NCI-H2227 (cell line): ENCODE results near the gene SNAPC2.
"Not testable (repeated sequence)": the region's sequence is repeated elsewhere in the genome, so short reads cannot be mapped to it uniquely, and the experiment has no call there.

Experiments
- DNase-seq: peaks from one replicate; lab custom pipeline; 2025; ENCODE audit not compliant: unreplicated experiment; lab: John Stamatoyannopoulos, UW

The SNAPC2 gene

GRCh38 chr19:7908742-7909461 is 11.2 kb upstream of the SNAPC2 start:
- no peak for DNase-seq

- DNase-seq = no peak
Observed at GRCh38 chr19:7909471-7910067, 10.6 kb upstream of the SNAPC2 start.

GRCh38 chr19:7910321-7911161 is 9.6 kb upstream of the SNAPC2 start:
- DNase-seq = no peak

- no peak for DNase-seq
Observed at GRCh38 chr19:7911508-7912143, 8.5 kb upstream of the SNAPC2 start.

GRCh38 chr19:7912144-7912696 is 7.9 kb upstream of the SNAPC2 start:
- no peak for DNase-seq

- no peak for DNase-seq
Observed at GRCh38 chr19:7912697-7913564, 7.2 kb upstream of the SNAPC2 start.

GRCh38 chr19:7913652-7914051 is 6.5 kb upstream of the SNAPC2 start:
- no peak for DNase-seq

GRCh38 chr19:7914099-7914498 is 6.0 kb upstream of the SNAPC2 start:
- DNase-seq = no peak

- DNase-seq = no peak
Observed at GRCh38 chr19:7914598-7915045, 5.5 kb upstream of the SNAPC2 start, which contains the start of gene TGFBR3L. TSS of gene TGFBR3L (plus strand) at chr19:7914830.

GRCh38 chr19:7915250-7916102 is 4.7 kb upstream of the SNAPC2 start:
- DNase-seq = no peak

GRCh38 chr19:7916103-7916954 is 3.8 kb upstream of the SNAPC2 start:
- peak; percentile 11 for DNase-seq

GRCh38 chr19:7916955-7917266 is 3.2 kb upstream of the SNAPC2 start:
- no peak for DNase-seq

- DNase-seq = no peak
Observed at GRCh38 chr19:7917267-7918061, 2.7 kb upstream of the SNAPC2 start.

GRCh38 chr19:7918062-7918614 is 2.0 kb upstream of the SNAPC2 start:
- not testable (repeated sequence) for DNase-seq

GRCh38 chr19:7918615-7919421 is 1.3 kb upstream of the SNAPC2 start:
- no peak for DNase-seq

- peak; percentile 98 for DNase-seq
Observed at GRCh38 chr19:7920519-7921301, 572 bp downstream of the SNAPC2 start.
